A673 (cell line): Measurements from ENCODE around the gene PRCD.

Experiments used
- EZH2 ChIP-seq: fragments of 200-600 bp; sonication (generic); IDR thresholded peaks from 2 replicates; pipeline ENCODE4 v1.6.1; 2017; ENCODE audit warnings: borderline replicate concordance, low read depth, mild to moderate bottlenecking, mixed read lengths, antibody characterized with exemption, low read length; ENCODE audit not compliant: poor library complexity, severe bottlenecking
- TF ChIP-seq, protein P1 (sequence below): fragments of 300-800, 200-600 bp; sonication (generic); conservative IDR thresholded peaks from 2 replicates; pipeline ENCODE4 v1.5.1; 2017; ENCODE audit warnings: low read depth, mild to moderate bottlenecking, antibody characterized with exemption, low read length, moderate library complexity, mixed read lengths

DNA sequence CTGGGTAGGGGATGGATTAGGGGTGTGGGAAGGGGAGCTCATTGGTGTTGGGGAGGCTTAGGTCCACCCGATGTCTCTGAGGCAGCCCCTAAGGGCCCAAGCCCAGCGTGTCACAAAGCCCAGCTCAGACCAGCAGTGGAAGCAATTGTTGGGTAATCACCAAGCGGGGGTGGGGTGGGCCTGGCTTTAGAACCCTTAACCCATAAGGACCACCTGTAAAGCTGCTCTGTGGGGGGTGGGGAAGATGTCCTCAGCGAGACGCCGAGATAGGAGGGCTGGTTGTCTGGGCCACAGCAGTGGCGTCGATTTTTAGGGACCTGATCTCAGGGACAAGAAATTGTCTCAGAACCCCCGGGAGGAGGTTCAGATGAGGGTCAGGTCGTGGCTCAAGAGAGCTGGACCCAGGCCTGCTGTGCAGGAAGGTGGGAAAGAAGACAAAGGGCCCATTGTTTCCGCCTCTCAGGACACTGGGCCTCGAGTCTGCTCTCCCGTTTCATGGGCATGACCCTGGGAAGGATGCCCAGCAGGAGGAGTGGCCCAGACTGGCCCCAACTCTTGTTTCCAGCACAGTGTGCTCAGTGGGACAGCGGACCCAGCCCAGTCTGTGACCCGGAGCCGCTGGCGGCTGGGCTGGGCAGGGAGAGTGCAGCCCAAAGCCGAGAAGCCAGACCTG is 29.9 kb downstream of the PRCD start:
- TF ChIP-seq, protein P1, sequence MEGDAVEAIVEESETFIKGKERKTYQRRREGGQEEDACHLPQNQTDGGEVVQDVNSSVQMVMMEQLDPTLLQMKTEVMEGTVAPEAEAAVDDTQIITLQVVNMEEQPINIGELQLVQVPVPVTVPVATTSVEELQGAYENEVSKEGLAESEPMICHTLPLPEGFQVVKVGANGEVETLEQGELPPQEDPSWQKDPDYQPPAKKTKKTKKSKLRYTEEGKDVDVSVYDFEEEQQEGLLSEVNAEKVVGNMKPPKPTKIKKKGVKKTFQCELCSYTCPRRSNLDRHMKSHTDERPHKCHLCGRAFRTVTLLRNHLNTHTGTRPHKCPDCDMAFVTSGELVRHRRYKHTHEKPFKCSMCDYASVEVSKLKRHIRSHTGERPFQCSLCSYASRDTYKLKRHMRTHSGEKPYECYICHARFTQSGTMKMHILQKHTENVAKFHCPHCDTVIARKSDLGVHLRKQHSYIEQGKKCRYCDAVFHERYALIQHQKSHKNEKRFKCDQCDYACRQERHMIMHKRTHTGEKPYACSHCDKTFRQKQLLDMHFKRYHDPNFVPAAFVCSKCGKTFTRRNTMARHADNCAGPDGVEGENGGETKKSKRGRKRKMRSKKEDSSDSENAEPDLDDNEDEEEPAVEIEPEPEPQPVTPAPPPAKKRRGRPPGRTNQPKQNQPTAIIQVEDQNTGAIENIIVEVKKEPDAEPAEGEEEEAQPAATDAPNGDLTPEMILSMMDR: no peak
- no peak for TF ChIP-seq EZH2
